A549 treated with ZK216348 at 1 μM for 4 hours (cell line): ENCODE measurements around the gene SRSF12. TPM values are rescaled to one million over a fixed set of nuclear protein-coding genes. Genes with fewer than 3 reads are reported as not detected.

Experiments used
- total RNA-seq: library from RNA; stranded (reverse); fragments of 200-300 nt; extraction: Qiagen RNA extraction; gene quantifications from 5 replicates; pipeline ENCODE4 v1.2.3, GENCODE V29; 2022; ENCODE audit warnings: low read depth

Gene SRSF12
- total RNA-seq = 0.75 to 1.9 TPM (median 1.0 TPM) in 5 replicates

DNA sequence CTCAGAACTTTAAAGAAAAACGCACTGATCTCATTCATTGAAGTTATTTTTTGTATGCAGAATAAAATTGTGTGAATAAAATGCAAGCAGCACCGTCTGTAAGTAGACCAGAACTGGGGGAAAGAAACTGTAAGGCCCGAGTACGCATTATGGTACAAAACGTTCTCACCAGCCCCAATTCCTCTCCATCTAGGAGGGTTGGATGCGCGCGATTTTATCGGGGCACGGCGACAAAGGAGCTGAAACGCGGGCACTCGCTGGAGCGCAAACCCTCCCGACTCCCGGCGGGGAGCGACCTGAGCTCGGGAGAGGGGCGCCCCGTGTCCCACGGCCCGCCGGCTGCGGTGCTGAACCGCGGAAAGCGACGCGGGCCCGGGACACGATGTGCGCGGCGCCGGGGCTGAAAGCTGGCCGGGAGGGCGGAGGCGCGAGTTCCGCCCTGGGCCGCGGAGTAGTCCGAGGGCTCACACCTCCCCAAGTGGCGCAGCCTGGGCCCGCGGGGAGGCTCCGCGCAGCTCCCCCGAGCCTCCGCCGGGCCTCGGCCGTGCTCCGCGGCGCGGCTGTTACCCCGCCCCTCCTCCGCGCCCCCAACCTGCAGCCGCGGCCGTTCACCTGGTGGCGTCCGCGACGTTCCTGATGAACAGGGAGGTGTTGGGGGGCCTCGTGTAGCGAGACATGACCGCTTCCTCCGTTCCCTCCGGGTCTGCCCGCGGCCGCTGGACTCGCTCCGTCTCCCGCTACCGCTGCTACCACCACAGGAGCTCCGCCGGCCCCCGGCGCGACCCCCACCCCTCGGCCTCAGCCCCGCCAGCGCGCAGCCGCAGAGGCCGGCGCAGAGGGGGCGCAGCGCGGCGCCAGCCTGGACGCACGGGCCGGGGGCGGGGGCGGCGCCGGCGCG is at the start of gene SRSF12:
TSS of gene SRSF12 (minus strand) at position 861 of the 898 bp plus-strand sequence. CDS start at position 677, 184 bp downstream.

DNA sequence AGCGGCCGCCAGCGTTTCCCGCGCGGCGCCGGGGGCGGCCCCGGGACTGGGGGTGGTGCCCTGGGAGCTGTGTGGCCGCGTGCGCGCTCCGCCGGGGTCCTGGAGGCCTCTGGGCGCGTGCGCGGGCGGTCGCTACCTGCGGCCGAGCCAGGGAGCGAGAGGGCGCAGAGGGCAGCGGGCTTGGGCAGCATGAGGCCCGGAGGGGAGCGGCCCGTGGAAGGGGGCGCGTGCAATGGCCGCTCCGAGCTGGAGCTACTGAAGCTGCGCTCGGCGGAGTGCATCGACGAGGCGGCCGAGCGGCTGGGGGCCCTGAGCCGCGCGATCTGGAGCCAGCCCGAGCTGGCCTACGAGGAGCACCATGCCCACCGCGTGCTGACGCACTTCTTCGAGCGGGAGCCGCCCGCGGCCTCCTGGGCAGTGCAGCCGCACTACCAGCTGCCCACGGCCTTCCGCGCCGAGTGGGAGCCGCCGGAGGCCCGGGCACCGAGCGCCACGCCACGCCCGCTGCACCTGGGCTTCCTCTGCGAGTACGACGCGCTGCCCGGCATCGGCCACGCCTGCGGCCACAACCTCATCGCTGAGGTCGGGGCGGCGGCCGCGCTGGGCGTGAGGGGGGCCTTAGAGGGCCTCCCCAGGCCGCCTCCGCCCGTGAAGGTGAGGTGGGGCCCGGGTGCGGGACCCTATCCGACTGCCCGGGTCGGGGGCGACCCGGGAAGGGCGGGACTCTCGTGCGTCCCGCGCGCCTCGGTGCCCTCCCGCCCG is 28.3 kb upstream of the SRSF12 start, which contains the start of gene PM20D2:
TSS of gene PM20D2 (plus strand) at position 100 of the 762 bp plus-strand sequence. CDS start at position 190, 90 bp downstream.

DNA sequence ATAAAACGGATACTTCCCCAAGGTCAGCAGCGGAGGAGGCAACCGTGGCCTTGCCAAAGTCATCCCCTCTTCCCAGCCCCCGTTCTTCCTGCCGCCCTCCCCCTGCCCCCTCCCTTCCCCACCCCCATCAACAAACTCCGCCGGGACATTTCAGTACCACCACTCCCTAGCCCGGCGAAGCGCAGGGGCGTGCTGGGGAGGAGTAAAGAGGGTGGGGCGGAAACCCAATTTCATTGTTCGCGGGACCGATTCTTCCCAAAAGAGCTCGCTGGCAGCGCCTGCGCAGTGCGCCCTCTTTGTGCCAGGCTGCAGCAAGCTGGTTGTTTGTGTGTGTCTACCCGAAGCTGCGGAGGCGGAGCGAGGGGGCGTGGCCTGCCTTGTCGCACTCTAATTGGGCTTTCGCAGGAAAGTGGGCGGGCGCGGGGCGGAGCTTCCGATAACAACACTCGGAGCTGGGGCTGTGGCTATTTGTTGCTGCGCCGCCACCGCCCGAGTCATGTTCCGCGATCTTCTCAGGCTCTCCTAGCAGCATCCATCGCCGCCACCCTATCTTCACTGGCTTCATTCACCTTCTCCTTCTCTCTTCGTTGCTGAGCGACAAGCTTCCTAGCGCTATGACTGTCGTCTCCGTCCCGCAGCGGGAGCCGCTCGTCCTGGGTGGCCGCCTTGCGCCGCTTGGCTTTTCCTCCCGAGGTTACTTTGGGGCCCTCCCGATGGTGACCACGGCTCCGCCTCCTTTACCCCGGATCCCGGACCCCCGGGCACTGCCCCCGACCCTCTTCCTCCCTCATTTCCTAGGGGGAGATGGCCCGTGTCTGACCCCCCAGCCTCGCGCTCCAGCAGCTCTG is 37.4 kb downstream of the SRSF12 start, which contains the start of gene PNRC1:
TSS of gene PNRC1 (plus strand) at position 471 of the 848 bp plus-strand sequence. CDS start at position 615, 144 bp downstream.

Other genes starting within 250 kb of the SRSF12 start
- gene RNGTT, start 154.5 kb downstream of the SRSF12 start, total RNA-seq = 5.6 to 9.7 TPM (median 8.1 TPM) in 5 replicates
- gene PNRC1, start 37.3 kb downstream of the SRSF12 start, total RNA-seq = 15.2 to 45.6 TPM (median 32.4 TPM) in 5 replicates
- gene PM20D2, start 28.0 kb upstream of the SRSF12 start, total RNA-seq = 7.4 to 15.8 TPM (median 13.9 TPM) in 5 replicates
- not detected in 5 replicates for gene GABRR1, start 99.3 kb upstream of the SRSF12 start, total RNA-seq
- gene GABRR2, start 197.2 kb upstream of the SRSF12 start, total RNA-seq = 0.09 to 0.21 TPM (median 0.13 TPM) in 4 of 5 replicates, not detected in the other
- 10.4 to 19.9 TPM (median 14.8 TPM) in 5 replicates for gene UBE2J1, start 234.7 kb upstream of the SRSF12 start, total RNA-seq